Measurements from ENCODE around the gene ANAPC10.
"Not testable (repeated sequence)": the region's sequence is repeated elsewhere in the genome, so short reads cannot be mapped to it uniquely, and the experiment has no call there.

ANAPC10 gene

DNA sequence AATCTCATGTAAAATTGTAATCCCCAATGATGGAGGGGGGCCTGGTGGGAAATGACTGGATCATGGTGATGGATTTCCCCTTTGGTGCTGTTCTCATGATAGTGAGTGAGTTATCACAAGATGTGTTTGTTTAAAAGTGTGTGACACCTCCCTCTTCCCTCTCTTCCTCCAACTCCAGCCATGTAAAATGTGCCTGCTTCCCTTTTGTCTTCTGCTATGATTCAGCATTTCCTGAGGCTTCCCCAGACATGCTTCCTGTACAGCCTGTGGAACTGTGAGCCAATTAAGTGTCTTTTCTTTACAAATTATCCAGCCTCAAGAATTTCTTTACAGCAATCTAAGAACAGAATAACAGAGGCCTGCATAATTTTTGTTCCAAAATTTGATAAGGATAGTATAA is 85.2 kb downstream of the ANAPC10 start:
- no peak overlapping the region for H3K4me3 ChIP-seq (ENCODE audit: insufficient read depth, low read depth, low read length)
- H3K4me1 ChIP-seq (ENCODE audit: control insufficient read depth, insufficient read depth, low read length), result no peaks in the 10 kb centered on the region
- no peaks in the 10 kb centered on the region for H3K36me3 ChIP-seq (ENCODE audit: control insufficient read depth, insufficient read depth, low read length)
- no peaks in the 10 kb centered on the region for H3K27me3 ChIP-seq (ENCODE audit: control insufficient read depth, insufficient read depth, low read length, poor library complexity, severe bottlenecking)
- no peaks in the 10 kb centered on the region for H3K9me3 ChIP-seq (ENCODE audit: control insufficient read depth, low read length)
- no peak overlapping the region for H3K27ac ChIP-seq (ENCODE audit: insufficient read depth, low read depth, low read length, poor library complexity, severe bottlenecking)

DNA sequence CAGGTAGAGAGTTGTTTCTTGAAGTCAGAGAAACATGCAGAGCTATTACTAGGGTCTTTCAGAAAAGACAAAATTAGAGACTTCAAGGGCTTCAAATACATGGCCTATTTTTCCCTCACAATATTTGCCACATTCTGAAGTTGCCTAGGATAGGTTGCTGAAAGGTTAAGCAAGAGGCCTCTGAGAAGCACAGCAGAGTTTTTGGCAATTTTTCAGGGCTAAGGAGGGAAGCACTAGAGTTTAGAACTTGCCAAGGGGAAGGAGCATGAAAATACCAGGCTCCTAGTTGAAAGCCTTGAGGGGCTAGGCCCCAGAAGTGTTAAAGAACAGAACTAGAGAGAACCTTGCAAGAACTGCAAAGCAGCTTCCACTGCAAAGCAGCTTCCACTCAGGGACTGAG is 86.4 kb downstream of the ANAPC10 start:
- no peak overlapping the region for H3K27ac ChIP-seq (ENCODE audit: insufficient read depth, low read depth, low read length, poor library complexity, severe bottlenecking)

DNA sequence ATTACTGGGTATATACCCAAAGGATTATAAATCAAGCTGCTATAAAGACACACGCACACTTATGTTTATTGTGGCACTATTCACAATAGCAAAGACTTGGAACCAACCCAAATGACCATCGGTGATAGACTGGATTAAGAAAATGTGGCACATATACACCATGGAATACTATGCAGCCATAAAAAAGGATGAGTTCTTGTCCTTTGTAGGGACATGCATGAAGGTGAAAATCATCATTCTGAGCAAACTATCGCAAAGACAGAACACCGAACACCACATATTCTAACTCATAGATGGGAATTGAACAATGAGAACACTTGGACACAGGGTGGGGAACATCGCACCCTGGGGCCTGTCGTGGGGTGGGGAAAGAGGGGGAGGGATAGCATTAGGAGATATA is 87.7 kb downstream of the ANAPC10 start:
- not testable (repeated sequence) for H3K9me3 ChIP-seq (ENCODE audit: control insufficient read depth, low read length); H3K27me3 ChIP-seq (ENCODE audit: control insufficient read depth, insufficient read depth, low read length, poor library complexity, severe bottlenecking); H3K4me1 ChIP-seq (ENCODE audit: control insufficient read depth, insufficient read depth, low read length); H3K36me3 ChIP-seq (ENCODE audit: control insufficient read depth, insufficient read depth, low read length); H3K4me3 ChIP-seq (ENCODE audit: insufficient read depth, low read depth, low read length); H3K27ac ChIP-seq (ENCODE audit: insufficient read depth, low read depth, low read length, poor library complexity, severe bottlenecking)
- 94 to 95% methylated on average over 6 of the region's 6 CpGs for WGBS, 2 experiments

More for the DNA sequence above, 86.4 kb downstream of the ANAPC10 start:
- no peaks in the 10 kb centered on the region for H3K9me3 ChIP-seq (ENCODE audit: control insufficient read depth, low read length)
- H3K36me3 ChIP-seq (ENCODE audit: control insufficient read depth, insufficient read depth, low read length), result no peaks in the 10 kb centered on the region
- no peaks in the 10 kb centered on the region for H3K4me1 ChIP-seq (ENCODE audit: control insufficient read depth, insufficient read depth, low read length)
- H3K27me3 ChIP-seq (ENCODE audit: control insufficient read depth, insufficient read depth, low read length, poor library complexity, severe bottlenecking), result no peaks in the 10 kb centered on the region
- H3K4me3 ChIP-seq (ENCODE audit: insufficient read depth, low read depth, low read length), result no peak overlapping the region

DNA sequence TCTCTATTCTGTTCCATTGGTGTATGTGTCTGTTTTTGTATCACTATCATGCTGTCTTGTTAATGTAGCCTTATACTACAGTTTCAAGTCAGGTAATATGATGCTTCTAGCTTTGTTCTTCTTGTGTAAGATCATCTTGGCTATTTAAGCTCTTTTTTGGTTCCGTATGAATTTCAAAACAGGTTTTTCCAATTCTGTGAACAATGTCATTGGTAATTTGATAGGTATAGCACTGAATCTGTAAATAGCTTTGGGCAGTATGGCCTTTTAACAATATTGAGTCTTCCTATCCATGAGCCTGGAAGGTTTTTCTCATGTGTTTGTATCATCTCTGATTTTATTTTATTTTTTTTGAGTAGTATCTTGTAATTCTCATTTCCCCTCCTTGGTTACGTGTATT is 94.3 kb downstream of the ANAPC10 start:
- Histone ChIP-seq H3K27ac (ENCODE audit: insufficient read depth, low read depth, low read length, poor library complexity, severe bottlenecking) (no peak overlapping the region), H3K27me3 (ENCODE audit: control insufficient read depth, insufficient read depth, low read length, poor library complexity, severe bottlenecking) (no peaks in the 10 kb centered on the region), H3K4me3 (ENCODE audit: insufficient read depth, low read depth, low read length) (no peak overlapping the region), H3K36me3 (ENCODE audit: control insufficient read depth, insufficient read depth, low read length) (no peaks in the 10 kb centered on the region), H3K9me3 (ENCODE audit: control insufficient read depth, low read length) (no peaks in the 10 kb centered on the region), H3K4me1 (ENCODE audit: control insufficient read depth, insufficient read depth, low read length) (no peaks in the 10 kb centered on the region)
- 97 to 99% methylated on average over 2 of the region's 2 CpGs for WGBS, 2 experiments

DNA sequence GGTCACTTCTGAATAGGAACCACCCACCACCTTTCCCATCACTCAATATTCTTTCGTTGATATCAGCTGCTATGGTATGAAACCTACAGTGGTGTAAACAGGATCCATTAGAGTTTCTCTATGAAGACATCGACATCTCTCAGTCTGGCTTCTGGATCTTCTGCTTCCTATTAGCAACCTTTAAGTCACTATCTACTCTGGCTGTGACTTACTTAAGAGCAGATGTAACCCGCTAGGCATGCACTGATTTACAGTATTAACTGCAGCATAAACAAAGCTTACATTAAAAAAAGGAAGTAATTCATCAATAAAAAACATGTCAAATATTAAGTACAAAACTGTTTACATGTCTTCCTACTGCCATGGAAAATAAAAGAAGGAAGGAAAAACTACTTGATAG is 96.4 kb downstream of the ANAPC10 start:
- no peak overlapping the region for H3K27ac ChIP-seq (ENCODE audit: insufficient read depth, low read depth, low read length, poor library complexity, severe bottlenecking)
- H3K27me3 ChIP-seq (ENCODE audit: control insufficient read depth, insufficient read depth, low read length, poor library complexity, severe bottlenecking), result no peaks in the 10 kb centered on the region
- H3K9me3 ChIP-seq (ENCODE audit: control insufficient read depth, low read length), result no peaks in the 10 kb centered on the region
- no peaks in the 10 kb centered on the region for H3K4me1 ChIP-seq (ENCODE audit: control insufficient read depth, insufficient read depth, low read length)
- H3K4me3 ChIP-seq (ENCODE audit: insufficient read depth, low read depth, low read length), result no peak overlapping the region
- WGBS, 2 experiments, result 94 to 96% methylated on average over 3 of the region's 3 CpGs
- H3K36me3 ChIP-seq (ENCODE audit: control insufficient read depth, insufficient read depth, low read length), result no peaks in the 10 kb centered on the region

DNA sequence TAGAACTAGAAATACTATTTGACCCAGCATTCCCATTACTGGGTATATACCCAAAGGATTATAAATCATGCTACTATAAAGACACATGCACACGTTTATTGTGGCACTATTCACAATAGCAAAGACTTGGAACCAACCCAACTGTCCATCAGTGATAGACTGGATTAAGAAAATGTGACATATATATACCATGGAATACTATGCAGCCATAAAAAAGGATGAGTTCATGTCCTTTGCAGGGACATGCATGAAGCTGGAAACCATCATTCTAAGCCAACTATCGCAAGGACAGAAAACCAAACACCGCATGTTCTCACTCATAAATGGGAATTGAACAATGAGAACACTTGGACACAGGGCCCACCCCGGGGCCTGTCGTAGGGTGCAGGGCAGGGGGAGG is 97.3 kb downstream of the ANAPC10 start:
- H3K27me3 ChIP-seq (ENCODE audit: control insufficient read depth, insufficient read depth, low read length, poor library complexity, severe bottlenecking); H3K9me3 ChIP-seq (ENCODE audit: control insufficient read depth, low read length); H3K4me3 ChIP-seq (ENCODE audit: insufficient read depth, low read depth, low read length); H3K36me3 ChIP-seq (ENCODE audit: control insufficient read depth, insufficient read depth, low read length); H3K4me1 ChIP-seq (ENCODE audit: control insufficient read depth, insufficient read depth, low read length); H3K27ac ChIP-seq (ENCODE audit: insufficient read depth, low read depth, low read length, poor library complexity, severe bottlenecking): not testable (repeated sequence)
- whole genome bisulfite sequencing, 2 experiments, result 91 to 93% methylated on average over 5 of the region's 5 CpGs

DNA sequence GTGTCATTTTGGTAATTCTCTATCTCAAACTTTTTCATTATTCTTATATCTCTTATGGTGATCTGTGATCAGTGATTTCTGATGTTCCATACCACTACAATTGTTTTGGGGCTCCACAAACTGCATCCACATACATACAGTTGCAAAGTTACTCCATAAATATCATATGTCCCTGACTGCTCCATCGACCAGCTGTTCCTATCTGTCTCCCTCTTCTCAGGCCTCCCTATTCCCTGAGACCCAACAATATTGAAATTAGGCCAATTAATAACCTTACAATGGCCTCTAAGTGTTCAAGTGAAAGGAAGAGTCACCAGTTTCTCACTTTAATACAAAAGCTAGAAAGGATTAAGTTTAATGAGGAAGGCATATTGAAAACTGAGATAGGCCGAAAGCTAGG is 108.7 kb downstream of the ANAPC10 start:
- no peaks in the 10 kb centered on the region for H3K27me3 ChIP-seq (ENCODE audit: control insufficient read depth, insufficient read depth, low read length, poor library complexity, severe bottlenecking)
- no peak overlapping the region for H3K4me3 ChIP-seq (ENCODE audit: insufficient read depth, low read depth, low read length)
- no peaks in the 10 kb centered on the region for H3K9me3 ChIP-seq (ENCODE audit: control insufficient read depth, low read length)
- H3K4me1 ChIP-seq (ENCODE audit: control insufficient read depth, insufficient read depth, low read length), result no peaks in the 10 kb centered on the region
- WGBS, 2 experiments, result 90 to 95% methylated on average over 2 of the region's 2 CpGs
- H3K27ac ChIP-seq (ENCODE audit: insufficient read depth, low read depth, low read length, poor library complexity, severe bottlenecking), result no peak overlapping the region
- no peaks in the 10 kb centered on the region for H3K36me3 ChIP-seq (ENCODE audit: control insufficient read depth, insufficient read depth, low read length)

DNA sequence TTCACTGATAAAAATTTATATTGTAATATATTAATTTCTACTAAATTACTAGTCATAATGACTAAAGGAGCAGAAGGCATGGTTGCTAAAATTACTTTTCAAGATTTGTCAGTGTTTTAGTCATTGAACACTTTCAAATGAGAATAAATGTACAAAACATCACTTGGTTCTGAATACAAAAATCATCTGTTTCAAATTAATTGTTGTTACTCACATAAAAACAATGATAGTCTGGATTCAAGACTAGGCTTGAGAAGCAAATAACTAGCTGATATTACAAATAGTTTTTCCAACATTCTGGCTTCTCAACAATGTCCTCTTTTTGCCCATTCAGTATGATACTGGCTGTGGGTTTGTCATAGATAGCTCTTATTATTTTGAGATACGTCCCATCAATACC is 112.5 kb downstream of the ANAPC10 start:
- Histone ChIP-seq H3K4me3 (ENCODE audit: insufficient read depth, low read depth, low read length) (no peak overlapping the region), H3K27ac (ENCODE audit: insufficient read depth, low read depth, low read length, poor library complexity, severe bottlenecking) (no peak overlapping the region), H3K4me1 (ENCODE audit: control insufficient read depth, insufficient read depth, low read length) (no peaks in the 10 kb centered on the region), H3K27me3 (ENCODE audit: control insufficient read depth, insufficient read depth, low read length, poor library complexity, severe bottlenecking) (no peaks in the 10 kb centered on the region), H3K9me3 (ENCODE audit: control insufficient read depth, low read length) (no peaks in the 10 kb centered on the region), H3K36me3 (ENCODE audit: control insufficient read depth, insufficient read depth, low read length) (no peaks in the 10 kb centered on the region)
- 94 to 100% methylated on average over 1 of the region's 1 CpG for WGBS, 2 experiments

DNA sequence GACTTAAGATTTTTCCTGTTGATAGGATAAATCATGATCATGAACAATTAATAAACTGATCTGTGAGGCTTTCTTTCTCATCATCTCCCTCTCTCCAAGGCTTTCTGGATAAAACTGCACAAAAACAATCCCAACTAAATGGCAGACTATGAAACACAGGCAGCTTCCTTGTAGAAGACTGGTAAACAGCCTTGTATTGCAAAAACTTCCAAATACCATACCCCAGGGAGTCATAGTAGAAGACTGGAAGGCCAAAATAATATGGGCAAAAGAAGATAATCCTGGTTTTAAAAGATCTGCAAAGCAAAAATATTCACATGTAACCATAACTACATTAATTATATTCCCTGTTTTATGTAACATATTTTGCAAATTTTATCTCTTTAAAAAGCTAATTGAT is 113.0 kb downstream of the ANAPC10 start:
- no peaks in the 10 kb centered on the region for H3K27me3 ChIP-seq (ENCODE audit: control insufficient read depth, insufficient read depth, low read length, poor library complexity, severe bottlenecking)
- no peaks in the 10 kb centered on the region for H3K36me3 ChIP-seq (ENCODE audit: control insufficient read depth, insufficient read depth, low read length)
- H3K9me3 ChIP-seq (ENCODE audit: control insufficient read depth, low read length), result no peaks in the 10 kb centered on the region
- H3K4me3 ChIP-seq (ENCODE audit: insufficient read depth, low read depth, low read length), result no peak overlapping the region
- no peaks in the 10 kb centered on the region for H3K4me1 ChIP-seq (ENCODE audit: control insufficient read depth, insufficient read depth, low read length)
- no peak overlapping the region for H3K27ac ChIP-seq (ENCODE audit: insufficient read depth, low read depth, low read length, poor library complexity, severe bottlenecking)

DNA sequence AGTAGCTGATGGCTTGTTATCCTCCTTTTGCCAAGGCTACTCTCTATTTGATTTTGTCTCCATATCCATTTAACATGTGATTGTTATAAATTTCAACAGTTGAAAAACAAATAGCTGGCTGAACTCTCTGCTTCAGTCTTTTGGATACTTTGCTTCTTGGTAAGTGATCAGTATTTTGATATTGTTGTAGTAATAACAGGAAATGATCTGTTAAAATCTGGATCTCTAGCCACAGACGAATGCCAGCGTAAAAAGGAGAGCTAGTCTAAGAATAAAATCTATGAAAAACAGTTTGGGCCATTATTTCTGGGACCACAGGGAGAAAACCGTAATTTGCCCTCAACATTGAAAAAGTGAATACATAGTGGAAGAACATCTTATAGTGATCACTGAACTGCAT is 113.8 kb downstream of the ANAPC10 start:
- H3K27ac ChIP-seq (ENCODE audit: insufficient read depth, low read depth, low read length, poor library complexity, severe bottlenecking), result no peak overlapping the region
- no peaks in the 10 kb centered on the region for H3K27me3 ChIP-seq (ENCODE audit: control insufficient read depth, insufficient read depth, low read length, poor library complexity, severe bottlenecking)
- no peaks in the 10 kb centered on the region for H3K4me1 ChIP-seq (ENCODE audit: control insufficient read depth, insufficient read depth, low read length)
- no peaks in the 10 kb centered on the region for H3K9me3 ChIP-seq (ENCODE audit: control insufficient read depth, low read length)
- 95% methylated on average over 3 of the region's 3 CpGs for WGBS, 2 experiments
- no peaks in the 10 kb centered on the region for H3K36me3 ChIP-seq (ENCODE audit: control insufficient read depth, insufficient read depth, low read length)
- H3K4me3 ChIP-seq (ENCODE audit: insufficient read depth, low read depth, low read length), result no peak overlapping the region

DNA sequence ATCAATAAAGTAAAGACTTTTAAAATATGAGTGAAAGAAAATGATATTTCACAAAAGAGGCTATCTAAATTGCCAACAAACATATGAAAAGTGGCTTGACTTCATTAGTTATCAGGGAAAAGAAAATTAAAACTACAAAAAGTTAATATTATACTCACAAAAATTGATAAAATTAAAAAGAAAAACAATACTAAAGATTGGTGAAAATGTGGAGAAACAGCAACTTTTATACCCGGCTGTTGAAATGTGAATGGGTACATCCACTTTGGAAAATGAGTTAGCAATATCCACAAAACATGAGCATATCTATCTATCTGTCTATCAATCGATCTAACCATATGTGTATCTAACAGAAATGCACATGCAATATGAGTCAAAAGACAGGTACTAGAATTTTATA is 122.3 kb downstream of the ANAPC10 start:
- H3K4me1 ChIP-seq (ENCODE audit: control insufficient read depth, insufficient read depth, low read length), result no peaks in the 10 kb centered on the region
- H3K36me3 ChIP-seq (ENCODE audit: control insufficient read depth, insufficient read depth, low read length), result no peaks in the 10 kb centered on the region
- WGBS, 2 experiments, result 94 to 100% methylated on average over 1 to 2 of the region's 2 CpGs
- no peak overlapping the region for H3K4me3 ChIP-seq (ENCODE audit: insufficient read depth, low read depth, low read length)
- no peaks in the 10 kb centered on the region for H3K27me3 ChIP-seq (ENCODE audit: control insufficient read depth, insufficient read depth, low read length, poor library complexity, severe bottlenecking)
- no peak overlapping the region for H3K27ac ChIP-seq (ENCODE audit: insufficient read depth, low read depth, low read length, poor library complexity, severe bottlenecking)
- peaks cover 2% of the 10 kb centered on the region for H3K9me3 ChIP-seq (ENCODE audit: control insufficient read depth, low read length)
